Measurements from ENCODE around the gene RNF4. TPM values are rescaled to one million over a fixed set of nuclear protein-coding genes. Genes with fewer than 3 reads are reported as not detected.
A peak's percentile ranks its signal among the peaks of the same experiment; 100 is the strongest.

Gene RNF4
- total and polyA plus RNA-seq, 10 of the 15 experiments (the other 5 are each of a cell fraction or from before 2014, with no cell fraction given) = 34.9 to 145 (median 76.1) TPM

GRCh38 chr4:2489081-2489805 is 20.3 kb downstream of the RNF4 start:
- ChIA-PET RAD21 (ENCODE audit: unreplicated experiment) (no interaction called here), POLR2A (interaction anchor here (0.6 to 2.2 kb wide), 3 partner anchors 8 to 207 kb away, joined by 4 to 9 read pairs (median 4); no protein-coding TSS in a partner anchor), CTCF (no interaction called here), SMC1A (ENCODE audit: uncharacterized antibody, unreplicated experiment) (no interaction called here)
- Histone ChIP-seq H3K4me2 (ENCODE audit: control insufficient read depth, insufficient read depth) (no peak overlapping the region; the same call in 1 of the 2 replicates), H3K27me3 (replicated peaks in 1 of 2; ENCODE audit: control insufficient read depth in 2 of 2, insufficient read depth in 2 of 2, low read length in 1 of 2) (no peaks in the 10 kb centered on the region), H3K4me1 (ENCODE audit: control insufficient read depth, insufficient read depth, low read length) (peaks cover 42% of the 10 kb centered on the region), H4K20me1 (ENCODE audit: control insufficient read depth, insufficient read depth) (peaks cover 35% of the 10 kb centered on the region), H3K9me3 (replicated peaks; ENCODE audit: control insufficient read depth, insufficient read depth, low read length) (no peaks in the 10 kb centered on the region; the same call in 2 of the 3 replicates), H3K4me3 (no peak overlapping the region), H3K36me3 (ENCODE audit: control insufficient read depth in 2 of 2, insufficient read depth in 2 of 2, low read length in 1 of 2) (peaks cover 28 to 43% of the 10 kb centered on the region in 2 experiments), H2AFZ (ENCODE audit: control insufficient read depth, low read depth, low read length) (no peak overlapping the region), H3K27ac (ENCODE audit: control insufficient read depth, insufficient read depth) (no peak overlapping the region), H3K9ac (ENCODE audit: control insufficient read depth, insufficient read depth, low read length) (no peak overlapping the region), H3K79me2 (ENCODE audit: control insufficient read depth, insufficient read depth, low read length) (peaks cover 87% of the 10 kb centered on the region)
- TF ChIP-seq ASH2L (IDR thresholded peaks at IDR 0.05; ENCODE audit: borderline replicate concordance, low read depth) = no peak
- TF ChIP-seq POLR2A (IDR thresholded peaks at IDR 0.05; ENCODE audit: low read depth, low read length) = 0 out of 2 replicates have a peak, but pooled peaks have one; percentile 44
- intact Hi-C loops (cut with micrococcal nuclease; ENCODE audit: unreplicated experiment) (no loop called here), in situ Hi-C loops (cut with MboI) (no loop called here)
- no peak for FAIRE-seq
- 86% methylated on average over 20 of the region's 20 CpGs for WGBS (ENCODE audit: insufficient coverage, insufficient replicate concordance, low lambda C conversion rate, missing lambda C conversion rate)
- no peak for DNase-seq (ENCODE audit: low read depth, low spot score)
- no TSS peak for BruUV-seq (replicated peaks)
- no peak for ATAC-seq

GRCh38 chr4:2489841-2490552 is 21.1 kb downstream of the RNF4 start:
- H3K27ac ChIP-seq (ENCODE audit: control insufficient read depth, insufficient read depth) = no peak overlapping the region
- peaks cover 31% of the 10 kb centered on the region for H4K20me1 ChIP-seq (ENCODE audit: control insufficient read depth, insufficient read depth)
- ATAC-seq (no peak), DNase-seq (ENCODE audit: low read depth, low spot score) (no peak), FAIRE-seq (no peak)
- POLR2A ChIA-PET = interaction anchor here (0.6 to 1.4 kb wide), 2 partner anchors 21 to 51 kb away, joined by 4 read pairs; partner anchors contain the start of gene RNF4
- CTCF ChIA-PET = no interaction called here
- RAD21 ChIA-PET (ENCODE audit: unreplicated experiment) = no interaction called here
- no peak overlapping the region for H3K4me2 ChIP-seq (ENCODE audit: control insufficient read depth, insufficient read depth)
- no peak overlapping the region for H2AFZ ChIP-seq (ENCODE audit: control insufficient read depth, low read depth, low read length)
- no peak overlapping the region for H3K9ac ChIP-seq (ENCODE audit: control insufficient read depth, insufficient read depth, low read length)
- H3K27me3 ChIP-seq (replicated peaks in 1 of 2; ENCODE audit: control insufficient read depth in 2 of 2, insufficient read depth in 2 of 2, low read length in 1 of 2) = no peaks in the 10 kb centered on the region
- WGBS (ENCODE audit: insufficient coverage, insufficient replicate concordance, low lambda C conversion rate, missing lambda C conversion rate) = 92% methylated on average over 9 of the region's 9 CpGs
- H3K9me3 ChIP-seq (replicated peaks; ENCODE audit: control insufficient read depth, insufficient read depth, low read length) = no peaks in the 10 kb centered on the region; the same call in 2 of the 3 replicates
- H3K36me3 ChIP-seq (ENCODE audit: control insufficient read depth in 2 of 2, insufficient read depth in 2 of 2, low read length in 1 of 2) = peaks cover 29 to 45% of the 10 kb centered on the region in 2 experiments
- SMC1A ChIA-PET (ENCODE audit: uncharacterized antibody, unreplicated experiment) = interaction anchor here (0.9 to 1.1 kb wide), 2 partner anchors 11 to 20 kb away, joined by 3 read pairs; no protein-coding TSS in a partner anchor
- in situ Hi-C loops (cut with MboI) (no loop called here), intact Hi-C loops (cut with micrococcal nuclease; ENCODE audit: unreplicated experiment) (no loop called here)
- H3K79me2 ChIP-seq (ENCODE audit: control insufficient read depth, insufficient read depth, low read length) = peaks cover 81% of the 10 kb centered on the region
- peaks cover 37% of the 10 kb centered on the region for H3K4me1 ChIP-seq (ENCODE audit: control insufficient read depth, insufficient read depth, low read length)
- no peak overlapping the region for H3K4me3 ChIP-seq
- no TSS peak for BruUV-seq (replicated peaks)
- TF ChIP-seq ZBED1 (IDR thresholded peaks at IDR 0.05; ENCODE audit: borderline replicate concordance) (no peak), CHD2 (IDR thresholded peaks at IDR 0.05; ENCODE audit: borderline replicate concordance, low read depth, low read length) (no peak), CREM (IDR thresholded peaks at IDR 0.05; ENCODE audit: low read depth) (no peak), REST (IDR thresholded peaks at IDR 0.05; ENCODE audit: low read depth, low read length) (no peak), PRDM15 (CRISPR knock-in tag; IDR thresholded peaks at IDR 0.05) (no peak), STAT1 (conservative IDR thresholded peaks at IDR 0.05) (no peak)

Measured in GM12878 (cell line).